Astrocyte of the cerebellum (primary cell): ENCODE measurements around the gene CNTN5.
A peak's percentile ranks its signal among the peaks of the same experiment; 100 is the strongest.

Experiments
- DNase-seq: peaks from one replicate; pipeline ENCODE4 v3.0.0-alpha.2; 2011; ENCODE audit warnings: low read depth
- H3K4me3 ChIP-seq: 2 replicates; pipeline ENCODE4 v1.5.1; 2011; ENCODE audit warnings: mild to moderate bottlenecking, low read depth, low read length, moderate library complexity
- in situ Hi-C: cut with HindIII; loops from 2 replicates; pipeline ENCODE4 v1.10.0; 2017; ENCODE audit warnings: low sequenced_read_pairs
- TF ChIP-seq, protein P1 (sequence below): IDR thresholded peaks from 2 replicates; pipeline ENCODE4 v1.5.1; 2012; ENCODE audit warnings: low read length, low read depth, moderate library complexity, mild to moderate bottlenecking; ENCODE audit errors: missing control alignments

Gene CNTN5

DNA sequence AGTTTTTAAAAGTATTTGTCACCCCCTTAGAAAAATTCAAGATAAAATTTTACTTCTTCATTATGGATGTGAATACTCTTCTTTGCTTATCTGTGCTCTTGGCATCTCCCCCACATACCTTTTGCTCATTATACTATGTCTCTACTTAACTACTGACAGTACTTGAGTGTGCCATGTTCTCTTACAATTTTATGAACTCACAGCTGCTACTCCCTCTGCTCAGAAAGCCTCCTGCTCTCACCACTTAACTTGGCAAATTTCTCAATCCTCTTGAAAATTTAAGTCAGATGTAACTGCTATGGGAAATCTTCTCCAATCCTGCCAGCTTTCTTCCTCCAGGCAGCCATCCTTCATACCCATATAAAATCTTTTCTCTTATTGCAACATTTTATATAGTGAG lies 163.4 kb downstream of the CNTN5 start:
- H3K4me3 ChIP-seq = no peak overlapping the region
- TF ChIP-seq, protein P1, sequence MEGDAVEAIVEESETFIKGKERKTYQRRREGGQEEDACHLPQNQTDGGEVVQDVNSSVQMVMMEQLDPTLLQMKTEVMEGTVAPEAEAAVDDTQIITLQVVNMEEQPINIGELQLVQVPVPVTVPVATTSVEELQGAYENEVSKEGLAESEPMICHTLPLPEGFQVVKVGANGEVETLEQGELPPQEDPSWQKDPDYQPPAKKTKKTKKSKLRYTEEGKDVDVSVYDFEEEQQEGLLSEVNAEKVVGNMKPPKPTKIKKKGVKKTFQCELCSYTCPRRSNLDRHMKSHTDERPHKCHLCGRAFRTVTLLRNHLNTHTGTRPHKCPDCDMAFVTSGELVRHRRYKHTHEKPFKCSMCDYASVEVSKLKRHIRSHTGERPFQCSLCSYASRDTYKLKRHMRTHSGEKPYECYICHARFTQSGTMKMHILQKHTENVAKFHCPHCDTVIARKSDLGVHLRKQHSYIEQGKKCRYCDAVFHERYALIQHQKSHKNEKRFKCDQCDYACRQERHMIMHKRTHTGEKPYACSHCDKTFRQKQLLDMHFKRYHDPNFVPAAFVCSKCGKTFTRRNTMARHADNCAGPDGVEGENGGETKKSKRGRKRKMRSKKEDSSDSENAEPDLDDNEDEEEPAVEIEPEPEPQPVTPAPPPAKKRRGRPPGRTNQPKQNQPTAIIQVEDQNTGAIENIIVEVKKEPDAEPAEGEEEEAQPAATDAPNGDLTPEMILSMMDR = no peak
- no peak for DNase-seq
- in situ Hi-C loops = no loop called here

- in situ Hi-C loops = no loop called here
- no peak for DNase-seq
- H3K4me3 ChIP-seq = no peak overlapping the region
- TF ChIP-seq, protein P1 = no peak
Measured at GRCh38 chr11:99188221-99188620, 167.5 kb downstream of the CNTN5 start.

DNA sequence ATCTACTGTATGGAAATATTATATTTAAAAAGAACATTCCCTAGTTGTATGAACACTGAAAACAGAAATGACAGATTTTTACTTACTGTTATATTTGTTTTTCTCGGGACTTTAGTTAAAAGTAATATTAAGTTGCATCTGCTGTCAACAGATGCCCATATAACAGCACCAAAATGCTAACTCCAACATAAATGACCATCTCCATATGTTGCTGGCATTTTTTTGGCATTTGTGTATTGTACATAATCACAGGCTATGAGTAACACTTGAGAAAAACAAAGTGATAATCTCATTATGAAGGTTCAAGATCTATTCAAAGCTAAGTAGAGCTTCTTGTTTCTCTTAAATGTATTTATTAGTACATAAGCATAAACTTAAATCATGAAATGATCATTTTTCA lies 172.0 kb downstream of the CNTN5 start:
- no peak overlapping the region for H3K4me3 ChIP-seq
- in situ Hi-C loops = no loop called here
- TF ChIP-seq, protein P1 = no peak
- DNase-seq = no peak

DNA sequence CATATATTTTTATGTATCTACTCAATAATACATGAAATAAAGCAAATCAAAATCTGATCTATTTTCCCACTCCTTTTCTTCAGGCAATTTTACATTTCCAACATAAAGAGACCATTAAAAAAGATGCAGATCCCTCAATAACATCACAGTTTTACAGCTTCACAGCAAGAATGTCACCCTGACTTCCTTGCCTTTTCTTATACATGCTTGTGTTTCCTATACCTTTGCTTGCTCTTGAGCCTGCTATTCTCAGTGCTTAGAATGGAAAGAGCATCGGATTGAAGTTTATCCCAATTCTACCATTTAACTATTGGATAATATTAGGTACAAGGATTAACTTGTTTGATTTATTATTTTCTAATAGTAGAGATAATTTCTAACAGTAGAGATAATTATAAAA lies 176.7 kb downstream of the CNTN5 start:
- in situ Hi-C loops = no loop called here
- TF ChIP-seq, protein P1 = no peak

DNA sequence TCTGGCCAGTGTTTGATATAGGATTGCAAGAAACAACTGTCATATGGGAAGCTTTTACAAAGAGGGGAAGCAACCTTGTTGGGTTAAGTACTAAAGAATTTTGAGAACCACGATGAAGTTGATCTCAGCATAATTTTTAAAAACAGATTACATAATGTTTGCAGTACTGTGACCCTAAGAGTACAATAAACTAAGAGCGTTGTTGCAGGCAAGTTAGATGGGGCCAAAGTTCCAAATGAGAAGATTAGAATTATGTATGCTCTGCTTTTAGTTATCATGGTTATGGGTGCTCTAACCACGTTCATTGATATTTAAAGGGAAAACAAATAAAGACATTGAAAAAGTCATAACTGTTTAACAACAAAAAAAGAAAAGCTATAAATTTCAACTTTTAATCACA lies 177.5 kb downstream of the CNTN5 start:
- TF ChIP-seq, protein P1 = no peak
- in situ Hi-C loops = no loop called here
- DNase-seq = no peak
- H3K4me3 ChIP-seq = no peak overlapping the region

More for the DNA sequence above, 176.7 kb downstream of the CNTN5 start:
- no peak for DNase-seq
- no peak overlapping the region for H3K4me3 ChIP-seq

GRCh38 chr11:99199341-99199740 lies 178.6 kb downstream of the CNTN5 start:
- peak; percentile 71 for DNase-seq
- TF ChIP-seq, protein P1 = no peak
- in situ Hi-C loops = no loop called here
- no peak overlapping the region for H3K4me3 ChIP-seq

GRCh38 chr11:99200720-99201119 lies 180.0 kb downstream of the CNTN5 start:
- DNase-seq = no peak
- TF ChIP-seq, protein P1 = no peak
- in situ Hi-C loops = no loop called here
- H3K4me3 ChIP-seq = no peak overlapping the region
